ENCODE measurements around the gene RASSF3.

Gene RASSF3

DNA sequence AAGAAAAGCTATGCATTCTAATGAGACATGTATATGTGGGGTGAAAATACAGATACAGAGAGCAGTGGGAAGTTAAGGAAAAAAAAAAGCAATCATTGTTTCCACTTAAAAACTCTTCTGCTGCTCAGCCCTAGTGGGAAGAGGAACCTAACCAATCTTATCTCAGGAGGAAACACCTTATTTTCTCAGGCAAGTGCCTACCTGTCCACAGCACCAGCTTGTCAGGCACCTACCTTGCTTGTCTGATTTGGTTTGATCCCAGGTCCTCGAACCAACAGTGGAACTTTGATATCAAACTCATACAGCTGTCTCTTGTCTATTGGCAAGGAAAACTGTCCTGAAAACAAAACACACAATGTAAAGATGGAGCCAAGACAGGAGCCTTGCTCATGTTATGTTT is 126.5 kb downstream of the RASSF3 start:
- no peak for DNase-seq

DNA sequence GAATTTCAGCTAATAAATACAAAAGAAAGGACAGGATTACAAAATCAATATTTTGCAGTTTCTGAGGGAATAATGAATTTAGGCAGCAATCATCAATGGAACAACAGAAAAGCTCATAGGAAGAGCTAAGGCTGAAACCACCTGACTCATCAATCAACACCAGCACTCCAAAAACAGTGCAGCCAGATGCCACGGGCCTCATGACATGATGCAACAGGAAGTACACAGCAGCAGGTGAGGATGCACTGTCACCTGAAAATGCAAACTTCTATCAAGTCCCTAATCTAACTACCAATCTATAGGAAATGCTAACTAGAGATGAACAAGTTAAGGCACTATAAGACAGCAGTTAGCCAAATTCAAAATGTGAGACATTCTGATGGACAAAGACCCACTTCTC is 127.2 kb downstream of the RASSF3 start:
- DNase-seq: peak; percentile 52

DNA sequence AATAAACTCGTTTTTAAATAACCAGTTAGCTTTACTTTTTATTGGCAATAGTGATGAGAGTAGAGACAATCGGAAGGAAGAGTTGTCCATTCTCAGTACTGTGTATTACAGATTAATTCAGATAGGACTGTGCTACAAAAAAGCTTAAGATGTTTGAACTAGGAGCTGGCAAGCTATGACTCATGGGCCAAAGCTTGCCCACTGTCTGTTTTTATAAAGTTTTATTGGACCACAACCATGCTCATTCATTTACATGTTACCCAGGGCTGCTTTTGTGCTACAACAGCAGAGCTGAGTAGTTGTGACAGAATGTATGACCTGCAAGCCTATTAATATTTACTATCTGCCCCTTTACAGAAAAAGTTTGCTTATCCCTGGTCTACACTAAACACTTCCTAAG is 129.5 kb downstream of the RASSF3 start:
- no peak for DNase-seq

DNA sequence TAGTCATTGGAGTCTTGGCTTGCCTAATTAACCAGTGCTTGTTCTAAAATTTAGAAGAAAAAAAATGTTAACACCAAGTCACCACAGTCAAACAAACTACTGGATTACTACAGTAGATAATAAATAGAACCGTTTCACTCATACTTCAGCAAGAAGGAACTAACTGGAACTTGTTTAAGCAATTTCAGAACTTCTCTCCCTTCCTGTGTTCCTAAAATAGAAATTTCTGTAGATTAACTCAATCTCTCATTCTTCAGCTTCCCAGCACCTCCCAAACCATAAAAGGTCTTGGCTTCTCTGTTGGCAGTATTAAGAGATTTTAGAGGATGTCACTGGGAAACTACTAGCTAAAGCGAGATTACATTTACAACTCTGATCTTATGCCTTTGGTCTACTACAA is 130.4 kb downstream of the RASSF3 start:
- DNase-seq: no peak

DNA sequence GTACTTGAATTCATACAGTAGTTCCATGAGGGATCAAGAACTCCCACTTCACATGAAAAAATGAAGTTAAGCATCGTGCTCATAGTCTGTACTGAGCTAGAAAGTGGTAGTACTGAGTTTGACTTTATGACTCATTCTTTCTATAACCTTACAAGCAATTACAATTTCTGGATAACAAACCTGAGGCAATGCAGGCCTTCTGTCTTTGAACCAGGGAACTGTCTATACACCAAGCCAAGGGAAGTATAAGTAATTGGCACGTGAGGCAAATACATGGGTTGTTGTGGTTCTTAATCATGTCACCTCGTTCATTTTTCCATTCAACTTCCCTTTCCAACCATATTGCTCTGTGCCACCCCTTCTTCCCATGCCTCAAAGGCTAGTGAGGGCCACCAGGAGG is 132.1 kb downstream of the RASSF3 start:
- no peak for DNase-seq

DNA sequence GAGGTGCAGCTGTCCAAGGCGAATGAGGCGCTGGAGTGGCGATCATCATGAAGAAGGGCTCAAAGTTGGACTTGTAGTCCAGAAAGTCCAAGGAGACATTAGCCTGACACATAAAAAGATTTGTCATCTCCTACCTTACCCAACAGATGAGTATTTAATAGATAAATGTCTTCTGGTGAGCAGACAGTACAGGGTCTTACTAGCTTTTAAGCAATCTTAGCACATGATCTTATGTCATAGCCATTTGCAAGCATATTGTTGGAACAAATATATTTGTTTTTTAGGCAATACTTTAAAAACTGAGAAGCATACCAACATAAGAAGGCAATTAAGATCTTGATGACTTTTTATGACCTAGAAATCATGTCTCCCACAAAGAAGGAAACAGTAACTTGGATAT is 132.9 kb downstream of the RASSF3 start:
- no peak for DNase-seq

DNA sequence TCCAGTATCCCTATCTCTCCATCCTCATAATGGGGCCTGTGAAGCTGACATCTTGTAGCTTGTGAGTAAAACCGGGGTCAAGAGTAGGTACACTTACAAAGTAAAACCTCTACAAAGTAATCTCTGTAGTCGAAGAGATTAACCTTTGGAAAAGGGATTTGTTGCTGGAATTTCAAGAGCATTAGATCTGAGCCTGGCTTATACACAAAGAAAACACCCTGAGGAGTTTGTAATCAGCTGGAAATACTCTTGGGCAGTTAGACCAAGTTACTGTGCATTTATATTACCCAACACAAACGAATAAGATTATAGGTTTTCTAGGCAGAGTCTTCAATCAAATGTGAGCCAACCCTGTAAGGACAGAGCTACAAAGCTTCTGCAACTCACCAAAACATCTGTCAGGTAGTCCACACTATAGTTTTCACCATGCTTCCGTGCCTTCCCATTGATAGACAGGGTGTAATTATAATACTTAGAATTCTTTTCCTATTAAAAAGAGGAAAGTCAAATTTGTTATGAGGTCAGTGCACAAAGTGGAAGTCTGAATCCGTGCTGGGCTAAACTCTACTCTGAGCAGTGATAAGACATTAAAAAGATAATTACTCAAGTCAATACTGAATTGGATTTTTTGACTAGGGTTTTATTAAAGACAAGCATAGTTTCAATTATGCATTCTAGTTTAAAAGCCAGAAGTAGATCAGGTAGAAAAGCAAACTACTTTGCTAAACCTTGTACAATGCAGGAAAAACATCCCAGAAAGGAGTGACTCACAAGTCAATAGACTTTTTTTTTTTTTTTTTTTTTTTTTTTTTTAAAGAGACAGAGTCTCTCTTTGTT is 134.3 kb downstream of the RASSF3 start:
- no peak for DNase-seq

DNA sequence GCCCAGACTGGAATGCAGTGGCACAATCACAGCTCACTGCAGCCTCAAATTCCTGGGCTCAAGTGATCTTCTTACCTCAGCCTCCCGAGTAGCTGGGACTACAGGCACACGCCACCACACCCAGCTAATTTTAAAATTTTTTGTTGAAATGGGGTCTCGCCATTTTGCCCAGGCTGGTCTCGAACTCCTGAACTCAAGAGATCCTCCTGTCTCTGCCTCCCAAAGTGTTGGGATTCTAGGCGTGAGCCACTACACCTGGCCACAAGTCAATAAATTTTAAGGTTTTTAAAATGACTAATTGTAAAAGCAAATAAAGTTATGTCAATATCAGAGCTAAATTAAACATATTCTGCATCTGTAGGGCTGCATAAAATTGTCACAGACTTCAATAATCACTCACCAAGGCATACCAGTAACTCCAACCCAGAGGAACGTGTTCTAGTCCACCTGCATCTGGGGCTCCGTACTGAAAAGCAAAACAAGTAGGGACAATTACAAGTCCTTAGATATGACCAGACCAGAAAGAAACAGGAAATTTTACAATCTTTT is 135.0 kb downstream of the RASSF3 start:
- DNase-seq: no peak

DNA sequence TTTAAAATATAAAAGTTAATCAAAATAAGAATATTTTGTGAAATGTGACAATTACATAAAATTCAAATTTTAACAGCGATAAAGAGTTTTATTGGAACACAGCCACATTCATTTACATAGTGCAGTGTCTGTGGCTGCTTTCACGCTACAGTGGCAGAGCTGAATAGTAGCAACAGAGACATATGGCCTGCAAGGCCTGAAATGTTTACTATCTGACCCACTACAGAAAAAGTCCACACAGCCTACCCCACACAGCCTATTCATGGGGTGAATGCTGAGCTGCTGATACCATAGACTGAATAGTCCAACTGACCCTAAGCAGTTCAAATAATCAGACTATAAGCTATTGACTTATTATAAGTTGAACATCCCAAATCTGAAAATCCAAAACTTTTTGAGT is 135.7 kb downstream of the RASSF3 start:
- DNase-seq: no peak

DNA sequence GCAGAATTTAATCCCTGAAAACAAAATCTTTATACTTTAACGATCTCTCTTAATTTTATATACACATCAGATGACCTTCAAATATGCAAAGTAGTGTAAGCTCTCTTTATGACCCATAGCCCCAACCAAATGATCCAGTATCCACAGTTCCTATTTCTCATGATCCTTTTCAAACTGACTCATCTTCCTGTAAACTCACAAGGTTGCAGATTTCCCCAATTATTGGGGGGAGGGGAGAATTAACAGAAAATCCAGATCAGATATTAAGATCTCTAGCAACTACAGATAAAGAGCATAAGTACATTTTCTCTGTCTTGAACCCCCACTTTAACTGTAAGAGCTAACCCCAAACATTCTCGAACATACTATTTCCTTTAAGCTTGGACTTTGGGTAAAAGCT is 136.4 kb downstream of the RASSF3 start:
- no peak for DNase-seq
